Stomach (tissue), 9 donors: ENCODE measurements around the gene TSPAN14. TPM values are rescaled to one million over a fixed set of nuclear protein-coding genes. Genes with fewer than 3 reads are reported as not detected.

ENCODE experiments used
- DNase-seq, 2 donors: peaks; one replicate each; pipeline versions ENCODE4 v3.0.0 to v3.0.0-alpha.2; 2013 to 2019
- H3K27ac ChIP-seq, 5 donors: fragments of 200-600 bp in 4 of 5; sonication (generic) in 4 of 5; one replicate each; pipeline ENCODE4 v1.5.1; 2013 to 2019; ENCODE audit warnings: mild to moderate bottlenecking in 1 of 5, moderate library complexity in 1 of 5
- H3K27me3 ChIP-seq, 3 donors: fragments of 200-600 bp; sonication (generic); one replicate each; pipeline ENCODE4 v1.5.1; 2017 to 2019; ENCODE audit warnings: mixed run types in 1 of 3
- H3K36me3 ChIP-seq, 4 donors: fragments of 200-600 bp; sonication (generic); 1 replicate in 3 of 4; 2 replicates in 1 of 4; pipeline ENCODE4 v1.5.1; 2016 to 2019
- H3K4me1 ChIP-seq, 4 donors: fragments of 200-600 bp; sonication (generic); one replicate each; pipeline ENCODE4 v1.5.1; 2016 to 2019
- H3K4me3 ChIP-seq, 4 donors: fragments of 200-600 bp; sonication (generic) in 3 of 4; one replicate each; pipeline ENCODE4 v1.5.1; 2016 to 2019; ENCODE audit warnings: mild to moderate bottlenecking in 1 of 4
- H3K9me3 ChIP-seq, 4 donors: fragments of 200-600 bp; sonication (generic); one replicate each; pipeline ENCODE4 v1.5.1; 2016 to 2019
- CTCF ChIP-seq, 7 experiments: fragments of 450-650 bp in 4 of 7; fragments of 200-600 bp in 3 of 7; sonication (generic) in 3 of 7; IDR thresholded peaks; one replicate each; pipeline ENCODE4 v1.5.1; 2016 to 2019; ENCODE audit warnings: antibody characterized with exemption in 7 of 7, control low read depth in 2 of 7, mild to moderate bottlenecking in 1 of 7
- EP300 ChIP-seq: sonication (generic); formaldehyde crosslinking; IDR thresholded peaks from one replicate; pipeline ENCODE4 v1.6.1; 2017; ENCODE audit warnings: antibody characterized with exemption
- POLR2A ChIP-seq, 4 donors: fragments of 450-650 bp; IDR thresholded peaks; one replicate each; pipeline ENCODE4 v1.6.1; 2016; ENCODE audit warnings: antibody characterized with exemption in 4 of 4, control low read depth in 2 of 4, mild to moderate bottlenecking in 1 of 4, moderate library complexity in 1 of 4
- POLR2AphosphoS5 ChIP-seq, 3 donors: sonication (generic); formaldehyde crosslinking; IDR thresholded peaks; one replicate each; pipeline ENCODE4 v1.6.1; 2016; ENCODE audit warnings: antibody characterized with exemption in 3 of 3
- WGBS, 5 donors: extraction: QIAGEN DNeasy Blood & Tissue Kit in 3 of 5; methylation state at CpG; one replicate each; pipeline versions ENCODE4 v1.1.5 to v1.1.7; 2013 to 2018; 5-methylcytosine and 5-hydroxymethylcytosine counted together
- intact Hi-C: fragments of 100-400 bp; cut with DNase I; formaldehyde crosslinking; loops from one replicate; pipeline ENCODE4 v1.15.1; 2023; ENCODE audit warnings: low total_unique reads
- polyA plus RNA-seq, 3 donors: library from polyadenylated mRNA; stranded (reverse); fragments of 200-250 nt; gene quantifications; one replicate each; pipeline ENCODE4 v1.2.3, GENCODE V29; 2013
- total RNA-seq, 5 donors: library from RNA; depleted of rRNA; stranded (reverse); fragments of >200 nt; gene quantifications; one replicate each; pipeline versions ENCODE4 v1.1.0 to v1.2.3, GENCODE V29; 2014 to 2016
- donor health status: healthy with polysubstance abuse.
- donor health status: Bipolar disorder and iron deficiency.
- donor health status: healthy.

Gene TSPAN14
- total and polyA plus RNA-seq, 8 donors = 7.0 to 82.6 (median 30.5) TPM

DNA sequence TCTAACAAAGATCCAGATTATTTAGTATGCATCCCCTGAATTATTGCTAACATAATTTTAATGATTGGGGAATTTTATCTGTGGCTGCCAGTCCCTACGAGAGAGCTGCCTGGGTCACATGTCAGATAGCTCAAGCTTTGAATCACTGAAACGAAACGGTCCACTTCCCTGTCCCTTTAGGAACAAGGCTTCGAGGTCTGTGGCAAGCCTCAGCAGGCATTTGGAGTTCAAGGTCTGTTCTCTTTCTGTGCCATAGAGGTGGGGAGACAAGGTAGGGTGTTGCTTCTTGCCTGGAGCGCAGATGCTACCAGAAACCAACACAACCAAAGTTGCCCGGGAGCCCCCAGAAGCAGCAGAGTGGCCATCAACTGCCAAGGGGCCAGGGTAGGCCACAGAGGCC, 69.7 kb downstream of the TSPAN14 start:
- H3K4me3 ChIP-seq = no peak overlapping the region
- peaks cover 5 to 31% (median 28%) of the 10 kb centered on the region in 4 donors for H3K36me3 ChIP-seq
- 48 to 62% (median 51%) methylated on average over 6 of the region's 6 CpGs for WGBS, 5 donors
- H3K4me1 ChIP-seq = peaks cover 0 to 15% (median 3%) of the 10 kb centered on the region in 4 donors
- DNase-seq = no peak
- H3K9me3 ChIP-seq = no peaks in the 10 kb centered on the region
- no peaks in the 10 kb centered on the region for H3K27me3 ChIP-seq
- TF ChIP-seq POLR2AphosphoS5 (IDR thresholded peaks at IDR 0.05) (peak in 1 of 3 donors; percentile 3), POLR2A (IDR thresholded peaks at IDR 0.05) (no peak)
- intact Hi-C loops = no loop called here
- no peak overlapping the region for H3K27ac ChIP-seq

GRCh38 chr10:80524190-80524909, 70.2 kb downstream of the TSPAN14 start:
- peaks cover 0 to 17% (median 3%) of the 10 kb centered on the region in 4 donors for H3K4me1 ChIP-seq
- peaks cover 0 to 25% (median 23%) of the 10 kb centered on the region in 4 donors for H3K36me3 ChIP-seq
- no peaks in the 10 kb centered on the region for H3K9me3 ChIP-seq
- peak overlapping the region in 1 of 5 donors; percentile 38 for H3K27ac ChIP-seq
- no peaks in the 10 kb centered on the region for H3K27me3 ChIP-seq
- H3K4me3 ChIP-seq = no peak overlapping the region
- intact Hi-C loops = no loop called here
- WGBS, 5 donors = 70 to 77% (median 75%) methylated on average over 12 of the region's 12 CpGs
- no peak for DNase-seq
- TF ChIP-seq EP300 = no peak
- no peak for TF ChIP-seq POLR2A (IDR thresholded peaks at IDR 0.05)
- no peak for TF ChIP-seq POLR2AphosphoS5 (IDR thresholded peaks at IDR 0.05)
- no peak for TF ChIP-seq CTCF (IDR thresholded peaks at IDR 0.05)

- intact Hi-C loops = no loop called here
- Histone ChIP-seq H3K27ac (no peak overlapping the region), H3K36me3 (peaks cover 0 to 6% (median 4%) of the 10 kb centered on the region in 4 donors), H3K9me3 (no peaks in the 10 kb centered on the region), H3K4me3 (no peak overlapping the region), H3K4me1 (peaks cover 0 to 32% (median 7%) of the 10 kb centered on the region in 4 donors), H3K27me3 (no peaks in the 10 kb centered on the region)
- 58 to 69% (median 63%) methylated on average over 2 of the region's 2 CpGs for WGBS, 5 donors
- DNase-seq = no peak
- TF ChIP-seq POLR2A (IDR thresholded peaks at IDR 0.05) (no peak), CTCF (IDR thresholded peaks at IDR 0.05) (no peak), POLR2AphosphoS5 (IDR thresholded peaks at IDR 0.05) (no peak), EP300 (no peak)
These were observed 72.1 kb downstream of the TSPAN14 start for GRCh38 chr10:80526218-80526617.

DNA sequence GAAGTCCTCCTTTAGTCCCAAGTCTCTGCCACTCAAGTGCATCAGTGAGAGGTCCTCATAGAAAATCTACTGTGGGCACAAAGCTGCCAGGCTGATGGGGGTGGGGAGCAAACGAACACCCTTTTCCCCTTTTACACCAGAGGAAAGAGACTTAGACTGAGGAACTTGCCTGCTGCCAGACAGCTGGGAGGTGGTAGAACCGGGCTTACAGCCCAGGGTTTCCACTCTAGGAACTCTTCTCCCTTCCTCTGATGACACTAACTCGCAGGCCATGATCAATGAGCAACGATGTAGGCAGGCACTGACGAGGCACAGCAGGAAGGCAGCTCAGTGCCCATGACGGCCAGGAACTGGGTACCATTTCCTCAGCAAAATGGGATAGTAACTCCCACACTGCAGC, 72.6 kb downstream of the TSPAN14 start:
- DNase-seq = no peak
- 24 to 66% (median 64%) methylated on average over 4 to 6 of the region's 6 CpGs for WGBS, 5 donors
- TF ChIP-seq POLR2AphosphoS5 (IDR thresholded peaks at IDR 0.05) (no peak), POLR2A (IDR thresholded peaks at IDR 0.05) (no peak)
- Histone ChIP-seq H3K9me3 (no peaks in the 10 kb centered on the region), H3K27ac (no peak overlapping the region), H3K4me1 (peaks cover 0 to 32% (median 7%) of the 10 kb centered on the region in 4 donors), H3K36me3 (peaks cover 0 to under 1% (median 0%) of the 10 kb centered on the region in 4 donors), H3K27me3 (no peaks in the 10 kb centered on the region), H3K4me3 (no peak overlapping the region)
- intact Hi-C loops = no loop called here

GRCh38 chr10:80528185-80528700, 74.1 kb downstream of the TSPAN14 start:
- Histone ChIP-seq H3K27ac (no peak overlapping the region), H3K9me3 (no peaks in the 10 kb centered on the region), H3K4me1 (peaks cover 0 to 32% (median 7%) of the 10 kb centered on the region in 4 donors), H3K4me3 (no peak overlapping the region), H3K36me3 (no peaks in the 10 kb centered on the region), H3K27me3 (no peaks in the 10 kb centered on the region)
- intact Hi-C loops = no loop called here
- TF ChIP-seq POLR2AphosphoS5 (IDR thresholded peaks at IDR 0.05) = no peak
- TF ChIP-seq POLR2A (IDR thresholded peaks at IDR 0.05) = no peak
- no peak for TF ChIP-seq CTCF (IDR thresholded peaks at IDR 0.05)
- TF ChIP-seq EP300 = no peak
- no peak for DNase-seq
- WGBS, 5 donors = 80 to 95% (median 91%) methylated on average over 2 of the region's 2 CpGs
